Nephron (organoid): ENCODE results near the gene NR1I3.

Source experiments
- H3K27ac Mint-ChIP-seq, 3 experiments: 2 replicates each; pipeline ENCODE4 v1.8.0; 2020; ENCODE audit warnings: mixed read lengths in 3 of 3, mild to moderate bottlenecking in 2 of 3, moderate library complexity in 1 of 3
- H3K27me3 Mint-ChIP-seq: 2 replicates; pipeline ENCODE4 v1.8.0; 2021; ENCODE audit warnings: low read depth, mild to moderate bottlenecking, moderate library complexity, mixed read lengths
- H3K36me3 Mint-ChIP-seq: 2 replicates; pipeline ENCODE4 v1.8.0; 2020; ENCODE audit warnings: low read depth, mixed read lengths
- H3K4me1 Mint-ChIP-seq: 2 replicates; pipeline ENCODE4 v1.8.0; 2020; ENCODE audit warnings: mixed read lengths
- H3K4me3 Mint-ChIP-seq, 3 experiments: 2 replicates each; pipeline ENCODE4 v1.8.0; 2020; ENCODE audit warnings: mild to moderate bottlenecking in 3 of 3, mixed read lengths in 3 of 3, moderate library complexity in 2 of 3
- H3K9me3 Mint-ChIP-seq: 2 replicates; pipeline ENCODE4 v1.8.0; 2020; ENCODE audit warnings: mixed read lengths
- TF ChIP-seq, protein P1 (sequence below), 3 experiments: fragments of 200-600 bp; sonication (generic); IDR thresholded peaks; one replicate each; pipeline ENCODE4 v1.5.0; 2021; ENCODE audit warnings: antibody characterized with exemption in 3 of 3; ENCODE audit not compliant: unreplicated experiment in 3 of 3

The NR1I3 gene

DNA sequence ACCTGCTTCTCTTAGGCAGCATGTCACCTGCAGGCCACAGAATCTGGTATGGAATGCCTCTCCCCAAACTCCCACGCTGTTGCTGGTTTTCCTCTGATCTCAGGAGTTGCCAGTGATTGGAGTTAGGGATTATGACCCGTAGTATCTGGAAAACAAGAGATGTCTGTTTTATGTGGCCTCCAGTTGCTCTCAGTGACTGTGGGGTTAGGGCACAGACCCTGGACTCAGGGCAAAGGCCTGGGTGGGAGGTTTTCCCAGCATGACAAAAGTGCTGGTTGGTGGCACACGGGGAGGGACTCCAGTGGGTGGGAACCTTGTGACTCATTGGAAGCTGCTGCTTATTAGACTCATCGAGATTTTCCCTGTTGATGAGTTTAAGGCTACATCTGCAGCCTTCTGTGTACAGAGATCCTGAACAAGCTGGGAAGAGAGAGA lies at the start of gene NR1I3:
TSS of gene NR1I3 (minus strand) at position 165 of the 435 bp plus-strand sequence. CDS start 1,638 bp downstream, outside the sequence.
- no peaks in the 10 kb centered on the region for H3K9me3 Mint-ChIP-seq
- H3K27ac Mint-ChIP-seq: no peak within 1 kb of the TSS
- H3K27me3 Mint-ChIP-seq: no peaks in the 10 kb centered on the region
- H3K4me1 Mint-ChIP-seq: no peaks in the 10 kb centered on the region
- TF ChIP-seq, protein P1, sequence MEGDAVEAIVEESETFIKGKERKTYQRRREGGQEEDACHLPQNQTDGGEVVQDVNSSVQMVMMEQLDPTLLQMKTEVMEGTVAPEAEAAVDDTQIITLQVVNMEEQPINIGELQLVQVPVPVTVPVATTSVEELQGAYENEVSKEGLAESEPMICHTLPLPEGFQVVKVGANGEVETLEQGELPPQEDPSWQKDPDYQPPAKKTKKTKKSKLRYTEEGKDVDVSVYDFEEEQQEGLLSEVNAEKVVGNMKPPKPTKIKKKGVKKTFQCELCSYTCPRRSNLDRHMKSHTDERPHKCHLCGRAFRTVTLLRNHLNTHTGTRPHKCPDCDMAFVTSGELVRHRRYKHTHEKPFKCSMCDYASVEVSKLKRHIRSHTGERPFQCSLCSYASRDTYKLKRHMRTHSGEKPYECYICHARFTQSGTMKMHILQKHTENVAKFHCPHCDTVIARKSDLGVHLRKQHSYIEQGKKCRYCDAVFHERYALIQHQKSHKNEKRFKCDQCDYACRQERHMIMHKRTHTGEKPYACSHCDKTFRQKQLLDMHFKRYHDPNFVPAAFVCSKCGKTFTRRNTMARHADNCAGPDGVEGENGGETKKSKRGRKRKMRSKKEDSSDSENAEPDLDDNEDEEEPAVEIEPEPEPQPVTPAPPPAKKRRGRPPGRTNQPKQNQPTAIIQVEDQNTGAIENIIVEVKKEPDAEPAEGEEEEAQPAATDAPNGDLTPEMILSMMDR (IDR thresholded peaks at IDR 0.05; ENCODE audit: unreplicated experiment in 3 of 3): no peak
- no peaks in the 10 kb centered on the region for H3K36me3 Mint-ChIP-seq
- no peak within 1 kb of the TSS for H3K4me3 Mint-ChIP-seq

GRCh38 chr1:161287482-161288054 lies 49.6 kb upstream of the NR1I3 start:
- H3K36me3 Mint-ChIP-seq: peaks cover 6% of the 10 kb centered on the region
- no peak overlapping the region for H3K4me3 Mint-ChIP-seq
- no peaks in the 10 kb centered on the region for H3K9me3 Mint-ChIP-seq
- no peak overlapping the region for H3K27ac Mint-ChIP-seq
- TF ChIP-seq, protein P1 (IDR thresholded peaks at IDR 0.05; ENCODE audit: unreplicated experiment in 3 of 3): no peak
- no peaks in the 10 kb centered on the region for H3K4me1 Mint-ChIP-seq
- H3K27me3 Mint-ChIP-seq: peaks cover 26% of the 10 kb centered on the region

DNA sequence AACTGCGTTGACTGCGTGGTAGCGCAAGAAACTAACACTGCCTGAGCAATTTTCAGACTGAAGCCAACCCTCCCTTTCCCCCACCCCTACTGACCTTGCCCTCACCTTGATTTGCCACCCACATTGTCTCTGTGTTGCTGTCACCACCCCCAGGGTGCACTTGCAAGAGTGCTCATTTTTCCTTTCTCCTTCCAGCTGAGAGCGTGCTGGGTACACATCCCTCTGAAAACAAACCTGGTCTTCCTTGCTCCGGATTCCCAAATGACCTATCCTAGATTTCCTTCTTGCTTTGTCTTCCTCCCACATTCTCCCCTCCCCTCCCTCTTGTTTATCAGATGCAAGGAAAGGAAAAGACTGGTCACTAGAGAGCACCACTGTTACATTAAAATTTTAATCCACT lies 47.5 kb upstream of the NR1I3 start:
- Mint-ChIP-seq H3K27me3 (peaks cover 30% of the 10 kb centered on the region), H3K9me3 (no peaks in the 10 kb centered on the region), H3K4me3 (no peak overlapping the region), H3K4me1 (no peaks in the 10 kb centered on the region), H3K36me3 (peaks cover 8% of the 10 kb centered on the region), H3K27ac (no peak overlapping the region)
- TF ChIP-seq, protein P1 (IDR thresholded peaks at IDR 0.05; ENCODE audit: unreplicated experiment in 3 of 3): no peak

GRCh38 chr1:161285113-161285512 lies 47.1 kb upstream of the NR1I3 start:
- no peaks in the 10 kb centered on the region for H3K4me1 Mint-ChIP-seq
- peaks cover 8% of the 10 kb centered on the region for H3K36me3 Mint-ChIP-seq
- H3K27ac Mint-ChIP-seq: no peak overlapping the region
- H3K27me3 Mint-ChIP-seq: peaks cover 33% of the 10 kb centered on the region
- no peak overlapping the region for H3K4me3 Mint-ChIP-seq
- no peaks in the 10 kb centered on the region for H3K9me3 Mint-ChIP-seq
- TF ChIP-seq, protein P1 (IDR thresholded peaks at IDR 0.05; ENCODE audit: unreplicated experiment in 3 of 3): no peak

GRCh38 chr1:161282991-161283390 lies 45.0 kb upstream of the NR1I3 start:
- H3K27me3 Mint-ChIP-seq: peaks cover 44% of the 10 kb centered on the region
- no peak overlapping the region for H3K27ac Mint-ChIP-seq
- H3K4me1 Mint-ChIP-seq: no peaks in the 10 kb centered on the region
- peaks cover 8% of the 10 kb centered on the region for H3K36me3 Mint-ChIP-seq
- H3K4me3 Mint-ChIP-seq: no peak overlapping the region
- TF ChIP-seq, protein P1 (IDR thresholded peaks at IDR 0.05; ENCODE audit: unreplicated experiment in 3 of 3): no peak
- no peaks in the 10 kb centered on the region for H3K9me3 Mint-ChIP-seq

DNA sequence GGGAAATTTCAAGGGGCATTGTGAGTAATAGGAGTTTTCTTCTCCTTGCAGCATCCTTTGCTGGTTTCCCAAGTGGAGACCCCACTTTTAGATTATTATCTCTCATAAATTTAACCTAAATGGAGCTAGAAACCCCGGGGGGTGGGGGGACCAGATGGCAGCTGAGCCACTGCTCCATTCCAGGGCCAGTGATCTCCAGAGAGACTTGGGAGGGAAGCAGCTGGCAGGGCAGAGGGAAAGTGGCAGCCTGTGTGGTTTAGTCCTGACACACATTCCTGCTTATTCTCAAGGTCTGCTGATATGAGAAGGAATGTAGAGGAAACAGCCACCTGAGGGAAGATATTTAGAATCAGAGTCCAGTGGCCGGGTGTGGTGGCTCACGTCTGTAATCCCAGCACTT lies 36.9 kb upstream of the NR1I3 start:
- H3K4me1 Mint-ChIP-seq: no peaks in the 10 kb centered on the region
- H3K27ac Mint-ChIP-seq: no peak overlapping the region
- peaks cover 32% of the 10 kb centered on the region for H3K27me3 Mint-ChIP-seq
- no peaks in the 10 kb centered on the region for H3K9me3 Mint-ChIP-seq
- TF ChIP-seq, protein P1 (IDR thresholded peaks at IDR 0.05; ENCODE audit: unreplicated experiment in 3 of 3): no peak
- H3K36me3 Mint-ChIP-seq: no peaks in the 10 kb centered on the region
- H3K4me3 Mint-ChIP-seq: no peak overlapping the region
